HG02763 (cell line): ENCODE results near the gene BCHE.

Source experiments
- ATAC-seq: cut with Tn5 transposase; IDR thresholded peaks from one replicate; pipeline ENCODE4 v1.9.1; 2021; ENCODE audit warnings: mild to moderate bottlenecking, moderate library complexity; ENCODE audit not compliant: unreplicated experiment

Gene BCHE

GRCh38 chr3:165837058-165837525, at the start of gene BCHE:
Gene BCHE (minus strand): TSS chr3:165837423. CDS start chr3:165831033, 6,390 bp downstream.
- no peak for ATAC-seq

- no peak for ATAC-seq
Observed at GRCh38 chr3:165885558-165886270, 48.5 kb upstream of the BCHE start.

GRCh38 chr3:165884518-165884917, 47.3 kb upstream of the BCHE start:
- no peak for ATAC-seq

GRCh38 chr3:165883863-165884478, 46.7 kb upstream of the BCHE start:
- no peak for ATAC-seq

- no peak for ATAC-seq
Observed at GRCh38 chr3:165883117-165883516, 45.9 kb upstream of the BCHE start.

GRCh38 chr3:165875644-165876043, 38.4 kb upstream of the BCHE start:
- no peak for ATAC-seq

- no peak for ATAC-seq
Observed at GRCh38 chr3:165874663-165875489, 37.7 kb upstream of the BCHE start.

- no peak for ATAC-seq
Observed at GRCh38 chr3:165868088-165868487, 30.9 kb upstream of the BCHE start.

- no peak for ATAC-seq
Observed at GRCh38 chr3:165859061-165859460, 21.8 kb upstream of the BCHE start.

GRCh38 chr3:165855581-165855980, 18.4 kb upstream of the BCHE start:
- ATAC-seq: no peak

GRCh38 chr3:165854696-165855095, 17.5 kb upstream of the BCHE start:
- no peak for ATAC-seq

- ATAC-seq: no peak
Observed at GRCh38 chr3:165852711-165853110, 15.5 kb upstream of the BCHE start.

- no peak for ATAC-seq
Observed at GRCh38 chr3:165852191-165852590, 15.0 kb upstream of the BCHE start.

- ATAC-seq: no peak
Observed at GRCh38 chr3:165846056-165846455, 8.8 kb upstream of the BCHE start.

- ATAC-seq: no peak
Observed at GRCh38 chr3:165839296-165840076, 2.3 kb upstream of the BCHE start.

- ATAC-seq: no peak
Observed at GRCh38 chr3:165837801-165838200, 578 bp upstream of the BCHE start.

GRCh38 chr3:165835431-165835830, 1.8 kb downstream of the BCHE start:
- ATAC-seq: no peak

- ATAC-seq: no peak
Observed at GRCh38 chr3:165830746-165831145, 6.5 kb downstream of the BCHE start.

- no peak for ATAC-seq
Observed at GRCh38 chr3:165827883-165828282, 9.3 kb downstream of the BCHE start.

GRCh38 chr3:165827233-165827632, 10.0 kb downstream of the BCHE start:
- ATAC-seq: no peak

- ATAC-seq: no peak
Observed at GRCh38 chr3:165820671-165821123, 16.5 kb downstream of the BCHE start.
